Activated naive CD8-positive, alpha-beta T cell treated with anti-CD3 and anti-CD28 coated beads, Interleukin-2, amount 50 U/mL, for 16 hours (primary cell): ENCODE measurements around the gene TMEM255A.

Source experiments
- DNase-seq: peaks from one replicate; pipeline ENCODE4 v3.0.0-alpha.2; 2020; ENCODE audit warnings: low read depth, low spot score

The TMEM255A gene

GRCh38 chrX:120308558-120308957 is 2.7 kb downstream of the TMEM255A start:
- no peak for DNase-seq

GRCh38 chrX:120306630-120307029 is 4.6 kb downstream of the TMEM255A start:
- no peak for DNase-seq

- DNase-seq = no peak
Observed at GRCh38 chrX:120305531-120306141, 5.6 kb downstream of the TMEM255A start.

GRCh38 chrX:120304256-120304655 is 7.0 kb downstream of the TMEM255A start:
- no peak for DNase-seq

- no peak for DNase-seq
Observed at GRCh38 chrX:120302434-120302833, 8.8 kb downstream of the TMEM255A start.

- no peak for DNase-seq
Observed at GRCh38 chrX:120301960-120302359, 9.3 kb downstream of the TMEM255A start.

GRCh38 chrX:120301497-120301896 is 9.8 kb downstream of the TMEM255A start:
- DNase-seq = no peak

- no peak for DNase-seq
Observed at GRCh38 chrX:120299928-120300327, 11.3 kb downstream of the TMEM255A start.

GRCh38 chrX:120297923-120298322 is 13.3 kb downstream of the TMEM255A start:
- no peak for DNase-seq

- no peak for DNase-seq
Observed at GRCh38 chrX:120294651-120295050, 16.6 kb downstream of the TMEM255A start.

- no peak for DNase-seq
Observed at GRCh38 chrX:120293015-120293414, 18.2 kb downstream of the TMEM255A start.

- DNase-seq = no peak
Observed at GRCh38 chrX:120291211-120291610, 20.1 kb downstream of the TMEM255A start.

- no peak for DNase-seq
Observed at GRCh38 chrX:120290107-120290506, 21.2 kb downstream of the TMEM255A start.

- no peak for DNase-seq
Observed at GRCh38 chrX:120287513-120288112, 23.6 kb downstream of the TMEM255A start.

GRCh38 chrX:120286733-120287512 is 24.3 kb downstream of the TMEM255A start:
- no peak for DNase-seq

GRCh38 chrX:120282697-120283096 is 28.6 kb downstream of the TMEM255A start:
- no peak for DNase-seq

- no peak for DNase-seq
Observed at GRCh38 chrX:120281761-120282160, 29.5 kb downstream of the TMEM255A start.

- DNase-seq = no peak
Observed at GRCh38 chrX:120281021-120281624, 30.1 kb downstream of the TMEM255A start.

GRCh38 chrX:120274958-120275357 is 36.3 kb downstream of the TMEM255A start:
- DNase-seq = no peak

- DNase-seq = no peak
Observed at GRCh38 chrX:120274145-120274544, 37.1 kb downstream of the TMEM255A start.

GRCh38 chrX:120271218-120271617 is 40.0 kb downstream of the TMEM255A start:
- DNase-seq = no peak

- DNase-seq = no peak
Observed at GRCh38 chrX:120270567-120270966, 40.7 kb downstream of the TMEM255A start.
